Measurements from ENCODE around the gene ITCH.
"Not testable (repeated sequence)": the region's sequence is repeated elsewhere in the genome, so short reads cannot be mapped to it uniquely, and the experiment has no call there.

Gene ITCH

GRCh38 chr20:34431168-34431567 lies 68.1 kb downstream of the ITCH start:
- DNase-seq (ENCODE audit: low read depth in 2 of 2): no peak
- TF ChIP-seq, protein P1, sequence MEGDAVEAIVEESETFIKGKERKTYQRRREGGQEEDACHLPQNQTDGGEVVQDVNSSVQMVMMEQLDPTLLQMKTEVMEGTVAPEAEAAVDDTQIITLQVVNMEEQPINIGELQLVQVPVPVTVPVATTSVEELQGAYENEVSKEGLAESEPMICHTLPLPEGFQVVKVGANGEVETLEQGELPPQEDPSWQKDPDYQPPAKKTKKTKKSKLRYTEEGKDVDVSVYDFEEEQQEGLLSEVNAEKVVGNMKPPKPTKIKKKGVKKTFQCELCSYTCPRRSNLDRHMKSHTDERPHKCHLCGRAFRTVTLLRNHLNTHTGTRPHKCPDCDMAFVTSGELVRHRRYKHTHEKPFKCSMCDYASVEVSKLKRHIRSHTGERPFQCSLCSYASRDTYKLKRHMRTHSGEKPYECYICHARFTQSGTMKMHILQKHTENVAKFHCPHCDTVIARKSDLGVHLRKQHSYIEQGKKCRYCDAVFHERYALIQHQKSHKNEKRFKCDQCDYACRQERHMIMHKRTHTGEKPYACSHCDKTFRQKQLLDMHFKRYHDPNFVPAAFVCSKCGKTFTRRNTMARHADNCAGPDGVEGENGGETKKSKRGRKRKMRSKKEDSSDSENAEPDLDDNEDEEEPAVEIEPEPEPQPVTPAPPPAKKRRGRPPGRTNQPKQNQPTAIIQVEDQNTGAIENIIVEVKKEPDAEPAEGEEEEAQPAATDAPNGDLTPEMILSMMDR (IDR thresholded peaks at IDR 0.05; ENCODE audit: low read depth, low read length): no peak
- no peak overlapping the region for H3K4me3 ChIP-seq (replicated peaks in 1 of 2; ENCODE audit: low read depth in 2 of 2, low read length in 2 of 2)

- H3K4me3 ChIP-seq (replicated peaks in 1 of 2; ENCODE audit: low read depth in 2 of 2, low read length in 2 of 2): not testable (repeated sequence)
Measured at GRCh38 chr20:34432663-34433062, 69.6 kb downstream of the ITCH start.

GRCh38 chr20:34433391-34433790 lies 70.3 kb downstream of the ITCH start:
- DNase-seq (ENCODE audit: low read depth in 2 of 2): no peak
- TF ChIP-seq, protein P1 (IDR thresholded peaks at IDR 0.05; ENCODE audit: low read depth, low read length): no peak
- no peak overlapping the region for H3K4me3 ChIP-seq (replicated peaks in 1 of 2; ENCODE audit: low read depth in 2 of 2, low read length in 2 of 2)

More at GRCh38 chr20:34432663-34433062, 69.6 kb downstream of the ITCH start:
- not testable (repeated sequence) for DNase-seq (ENCODE audit: low read depth in 2 of 2)

DNA sequence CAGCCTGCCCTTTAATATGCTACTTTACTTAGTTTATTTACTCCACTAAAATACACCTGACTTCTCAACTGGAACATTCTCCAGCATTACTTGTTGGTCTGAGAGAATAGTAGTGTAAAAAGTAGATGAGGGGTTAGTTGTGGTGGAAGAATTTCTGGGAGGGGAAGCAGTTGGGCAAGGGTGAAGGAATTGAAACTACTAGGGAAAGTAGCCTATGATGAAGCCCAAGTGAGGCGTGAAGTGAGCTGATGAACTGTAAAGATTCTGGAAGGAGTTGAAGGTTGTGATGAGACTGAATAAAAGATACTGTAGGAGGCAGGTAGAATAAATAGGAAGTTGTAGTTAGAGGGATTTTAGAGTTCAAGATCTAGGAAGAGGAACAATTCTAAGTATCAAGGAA lies 72.5 kb downstream of the ITCH start:
- no peak overlapping the region for H3K4me3 ChIP-seq (replicated peaks in 1 of 2; ENCODE audit: low read depth in 2 of 2, low read length in 2 of 2)
- no peak for DNase-seq (ENCODE audit: low read depth in 2 of 2)
- TF ChIP-seq, protein P1 (IDR thresholded peaks at IDR 0.05; ENCODE audit: low read depth, low read length): no peak

DNA sequence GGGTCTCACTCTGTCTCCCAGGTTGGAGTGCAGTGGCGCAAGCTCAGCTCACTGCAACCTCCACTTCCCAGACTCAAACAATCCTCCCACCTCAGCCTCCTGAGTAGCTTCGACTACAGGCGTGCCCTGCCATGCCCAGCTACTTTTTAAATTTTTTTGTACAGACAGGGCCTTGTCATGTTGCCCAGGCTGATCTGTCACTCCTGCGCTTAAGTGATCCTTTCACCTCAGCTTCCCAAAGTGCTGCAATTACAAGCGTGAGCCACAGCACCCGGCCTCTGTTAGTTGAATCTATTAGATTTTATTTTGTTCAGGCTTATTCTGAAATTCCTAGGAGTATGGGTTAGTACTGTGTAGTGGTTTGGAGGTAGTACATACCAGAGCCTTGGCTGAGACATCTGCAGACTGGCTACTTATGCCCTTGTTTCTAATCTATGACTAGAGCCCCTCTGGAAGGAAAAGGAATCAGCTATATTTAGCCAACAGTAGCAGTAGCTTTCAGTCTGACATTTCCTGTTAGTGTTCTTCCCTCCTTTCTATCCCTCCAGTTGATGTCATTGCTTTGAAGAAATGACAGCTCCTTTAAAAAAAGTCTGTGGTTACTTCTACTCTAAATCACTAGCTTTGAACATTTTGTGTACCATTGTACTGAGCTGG lies 74.4 kb downstream of the ITCH start:
- DNase-seq (ENCODE audit: low read depth in 2 of 2): peak; percentile 36 to 77
- H3K4me3 ChIP-seq (replicated peaks in 1 of 2; ENCODE audit: low read depth in 2 of 2, low read length in 2 of 2): no peak overlapping the region
- TF ChIP-seq, protein P1 (IDR thresholded peaks at IDR 0.05; ENCODE audit: low read depth, low read length): no peak

- TF ChIP-seq, protein P1 (IDR thresholded peaks at IDR 0.05; ENCODE audit: low read depth, low read length): no peak
- DNase-seq (ENCODE audit: low read depth in 2 of 2): no peak
- no peak overlapping the region for H3K4me3 ChIP-seq (replicated peaks in 1 of 2; ENCODE audit: low read depth in 2 of 2, low read length in 2 of 2)
Measured at GRCh38 chr20:34439168-34439567, 76.1 kb downstream of the ITCH start.

DNA sequence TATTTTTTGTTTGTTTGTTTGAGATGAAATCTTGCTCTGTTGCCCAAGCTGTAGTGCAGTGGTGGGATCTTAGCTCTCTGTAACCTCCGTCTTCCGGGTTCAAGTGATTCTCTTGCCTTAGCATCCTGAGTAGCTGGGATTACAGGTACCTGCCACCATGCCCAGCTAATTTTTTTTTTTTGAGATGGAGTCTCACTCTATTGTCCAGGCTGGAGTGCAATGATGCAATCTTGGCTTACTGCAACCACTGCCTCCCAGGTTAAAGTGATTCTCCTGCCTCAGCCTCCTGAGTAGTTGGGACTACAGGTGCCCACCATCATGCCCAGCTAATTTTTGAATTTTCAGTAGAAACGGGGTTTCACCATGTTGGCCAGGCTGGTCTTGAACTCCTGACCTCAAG lies 78.3 kb downstream of the ITCH start:
- not testable (repeated sequence) for H3K4me3 ChIP-seq (replicated peaks in 1 of 2; ENCODE audit: low read depth in 2 of 2, low read length in 2 of 2); DNase-seq (ENCODE audit: low read depth in 2 of 2)

- TF ChIP-seq, protein P1 (IDR thresholded peaks at IDR 0.05; ENCODE audit: low read depth, low read length): no peak
- DNase-seq (ENCODE audit: low read depth in 2 of 2): no peak
Measured at GRCh38 chr20:34443546-34443945, 80.5 kb downstream of the ITCH start.

More at GRCh38 chr20:34443546-34443945, 80.5 kb downstream of the ITCH start:
- no peak overlapping the region for H3K4me3 ChIP-seq (replicated peaks in 1 of 2; ENCODE audit: low read depth in 2 of 2, low read length in 2 of 2)

Measured in cardiac fibroblast (primary cell).